SIG-M5 treated with dmso at 0.1 percent for 504 hours (cell line): ENCODE data around the gene LDLR.
A peak's percentile ranks its signal among the peaks of the same experiment; 100 is the strongest.
"Not testable (repeated sequence)": the region's sequence is repeated elsewhere in the genome, so short reads cannot be mapped to it uniquely, and the experiment has no call there.

Source experiments
- DNase-seq: peaks from one replicate; lab custom pipeline; 2025; ENCODE audit not compliant: unreplicated experiment; lab: John Stamatoyannopoulos, UW

Gene LDLR

GRCh38 chr19:11103667-11104066 is 14.4 kb downstream of the LDLR start:
- DNase-seq: not testable (repeated sequence)

- no peak for DNase-seq
These were observed 15.9 kb downstream of the LDLR start for GRCh38 chr19:11105014-11105636.

GRCh38 chr19:11106477-11106876 is 17.2 kb downstream of the LDLR start:
- DNase-seq: no peak

- DNase-seq: no peak
These were observed 19.5 kb downstream of the LDLR start for GRCh38 chr19:11108746-11109145.

GRCh38 chr19:11111117-11111770 is 22.0 kb downstream of the LDLR start:
- DNase-seq: no peak

- DNase-seq: no peak
These were observed 22.5 kb downstream of the LDLR start for GRCh38 chr19:11111771-11112144.

- DNase-seq: no peak
These were observed 24.0 kb downstream of the LDLR start for GRCh38 chr19:11113140-11113708.

- DNase-seq: no peak
These were observed 25.8 kb downstream of the LDLR start for GRCh38 chr19:11115042-11115441.

GRCh38 chr19:11115895-11116446 is 26.7 kb downstream of the LDLR start:
- no peak for DNase-seq

GRCh38 chr19:11116507-11116906 is 27.2 kb downstream of the LDLR start:
- no peak for DNase-seq

GRCh38 chr19:11121963-11122362 is 32.7 kb downstream of the LDLR start:
- DNase-seq: not testable (repeated sequence)

- DNase-seq: no peak
These were observed 33.9 kb downstream of the LDLR start for GRCh38 chr19:11123114-11123513.

- not testable (repeated sequence) for DNase-seq
These were observed 34.9 kb downstream of the LDLR start for GRCh38 chr19:11124157-11124556.

- DNase-seq: peak; percentile 21
These were observed 36.9 kb downstream of the LDLR start for GRCh38 chr19:11125994-11126685.

GRCh38 chr19:11127905-11128304 is 38.6 kb downstream of the LDLR start:
- DNase-seq: no peak

GRCh38 chr19:11130824-11131455 is 41.7 kb downstream of the LDLR start:
- peak; percentile 83 for DNase-seq

- DNase-seq: no peak
These were observed 42.2 kb downstream of the LDLR start for GRCh38 chr19:11131471-11131870.

- no peak for DNase-seq
These were observed 47.3 kb downstream of the LDLR start for GRCh38 chr19:11136400-11137101.

- peak; percentile 47 for DNase-seq
These were observed 48.5 kb downstream of the LDLR start for GRCh38 chr19:11137542-11138384.
